ENCODE results near the gene GJA5. TPM values are rescaled to one million over a fixed set of nuclear protein-coding genes. Genes with fewer than 3 reads are reported as not detected.

Gene GJA5
- total RNA-seq, result not detected in 2 replicates

GRCh38 chr1:147760481-147761260 is at the start of gene GJA5:
Gene GJA5, minus strand, starts transcription at chr1:147760602. Its CDS starts 1,364 bp downstream, at chr1:147759238.

Other genes with a start within 250 kb of the GJA5 start
- 3.2 and 11.2 TPM in 2 replicates for gene BCL9, start 219.1 kb downstream of the GJA5 start, total RNA-seq
- gene ACP6, start 90.1 kb downstream of the GJA5 start, total RNA-seq, result 3.4 and 29.1 TPM in 2 replicates
- gene GJA8, start 142.2 kb upstream of the GJA5 start, total RNA-seq, result not detected in 2 replicates
- 11.5 and 23.4 TPM in 2 replicates for gene GPR89B, start 167.8 kb upstream of the GJA5 start, total RNA-seq

Data from myometrial cell (primary cell).